Right lung (tissue), 5 donors: Measurements from ENCODE around the gene CAPRIN1. TPM values are rescaled to one million over a fixed set of nuclear protein-coding genes. Genes with fewer than 3 reads are reported as not detected.
"Not testable (repeated sequence)": the region's sequence is repeated elsewhere in the genome, so short reads cannot be mapped to it uniquely, and the experiment has no call there.

Source experiments
- DNase-seq, 2 donors: peaks; one replicate each; pipeline ENCODE4 v3.0.0-alpha.2; 2013
- polyA plus RNA-seq, 5 donors: library from polyadenylated mRNA; unstranded; fragments of 120-200 nt; gene quantifications; one replicate each; pipeline versions ENCODE4 v1.2.1 to v1.2.3, GENCODE V29; 2013; ENCODE audit warnings: inconsistent platforms in 1 of 5, low replicate concordance in 1 of 5; ENCODE audit not compliant: insufficient read length in 5 of 5, insufficient read depth in 1 of 5

The CAPRIN1 gene
- polyA plus RNA-seq, 5 donors: 203 to 287 (median 247) TPM

DNA sequence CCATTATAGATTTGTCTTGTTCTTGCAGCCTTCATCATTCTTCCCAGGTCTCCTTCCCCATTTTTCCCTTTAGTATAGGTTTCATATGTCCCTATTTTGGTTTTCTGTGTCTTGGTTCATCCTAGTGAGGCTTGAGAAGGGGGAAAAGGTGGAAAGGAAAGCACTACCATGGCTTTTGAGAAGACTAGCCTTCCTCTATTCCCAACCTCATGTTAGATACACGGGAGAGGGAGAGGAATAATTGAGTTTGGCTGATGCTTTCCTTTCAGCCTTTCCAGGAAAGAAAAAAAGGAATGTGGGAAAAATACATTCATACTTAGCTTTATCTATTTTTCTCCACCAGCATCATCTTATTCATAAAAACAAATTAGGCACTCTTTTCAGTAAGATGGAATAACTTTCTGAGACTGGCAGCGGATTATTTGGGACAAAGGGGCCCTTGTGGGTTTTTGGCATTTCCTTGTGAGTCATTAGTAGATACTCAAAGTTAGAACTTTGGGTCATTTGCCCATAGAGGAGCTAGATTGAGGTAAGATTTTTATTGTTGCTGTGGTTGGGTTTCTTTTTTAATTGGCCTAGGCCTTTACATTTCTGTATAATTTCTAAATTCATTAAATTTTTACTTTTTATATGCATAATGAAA is 23.8 kb downstream of the CAPRIN1 start:
- no peak for DNase-seq

DNA sequence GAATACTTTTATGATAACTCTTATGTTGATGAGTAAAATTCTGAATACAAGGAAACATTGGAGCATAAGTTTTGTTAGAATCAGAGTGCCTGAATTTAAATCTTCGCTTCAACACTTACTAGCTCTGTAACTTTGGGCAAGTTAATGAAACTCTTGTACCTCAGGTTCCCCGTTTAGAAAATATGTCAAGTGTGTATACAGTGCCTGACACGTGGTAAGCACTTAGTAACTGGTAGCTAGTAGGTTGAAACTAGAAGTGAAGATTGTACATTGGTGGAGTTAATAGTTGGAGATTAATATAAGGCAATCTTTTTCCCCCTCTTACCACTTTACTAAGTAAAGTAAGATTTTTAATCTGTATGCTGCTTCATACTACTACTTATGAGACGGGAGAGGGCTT is 29.1 kb downstream of the CAPRIN1 start:
- no peak for DNase-seq

DNA sequence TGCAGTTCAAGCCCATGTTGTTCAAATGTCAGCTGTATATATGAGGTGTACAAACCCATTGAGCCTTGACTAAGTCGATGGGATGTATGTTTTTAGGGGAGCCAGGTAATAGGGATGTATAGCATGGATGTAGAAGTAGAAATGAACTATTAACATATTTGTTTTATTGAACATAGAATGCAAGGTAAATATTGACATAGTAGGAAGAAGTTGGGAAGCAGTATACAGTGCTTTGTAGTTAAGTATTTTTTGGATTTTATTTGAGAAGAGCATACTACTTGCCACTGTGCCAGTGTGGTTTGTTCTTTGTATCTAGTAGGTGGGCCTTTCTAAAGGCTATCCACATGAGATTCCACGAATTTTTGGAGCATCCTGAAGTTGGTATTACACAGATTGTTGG is 33.1 kb downstream of the CAPRIN1 start:
- no peak for DNase-seq

DNA sequence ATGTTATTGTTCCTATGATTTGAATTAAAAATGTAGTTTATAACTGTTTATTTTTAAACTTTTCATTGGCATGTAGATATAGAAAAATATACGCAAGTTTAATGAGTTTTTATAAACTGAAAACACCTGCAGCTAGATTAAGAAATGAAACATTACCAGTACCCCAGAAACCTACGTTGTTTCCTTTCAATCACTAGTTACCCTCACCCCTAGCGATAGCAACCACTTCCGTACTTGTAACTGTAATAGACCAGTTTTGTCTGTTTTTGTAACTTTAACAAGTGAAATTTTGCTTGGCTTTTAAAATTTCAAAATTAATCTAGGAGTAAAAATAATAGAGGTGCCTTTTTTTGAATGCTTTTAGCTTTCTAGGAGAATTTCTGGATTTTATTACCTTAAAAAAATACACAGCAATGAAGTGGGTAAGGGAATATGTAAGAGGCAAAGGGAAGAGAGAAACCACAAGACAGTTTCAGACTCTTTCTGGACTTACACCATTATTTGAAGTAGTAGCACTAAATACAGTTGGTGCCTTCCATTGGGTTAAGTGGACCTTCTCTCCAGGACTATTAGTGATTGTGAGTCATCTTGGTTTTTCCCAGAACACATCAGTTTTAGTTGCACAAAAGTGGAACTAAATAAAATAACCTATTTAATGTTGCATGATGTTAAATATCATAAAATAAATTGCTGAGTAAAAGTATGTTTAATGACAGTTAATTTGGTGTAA is 35.2 kb downstream of the CAPRIN1 start:
- no peak for DNase-seq

DNA sequence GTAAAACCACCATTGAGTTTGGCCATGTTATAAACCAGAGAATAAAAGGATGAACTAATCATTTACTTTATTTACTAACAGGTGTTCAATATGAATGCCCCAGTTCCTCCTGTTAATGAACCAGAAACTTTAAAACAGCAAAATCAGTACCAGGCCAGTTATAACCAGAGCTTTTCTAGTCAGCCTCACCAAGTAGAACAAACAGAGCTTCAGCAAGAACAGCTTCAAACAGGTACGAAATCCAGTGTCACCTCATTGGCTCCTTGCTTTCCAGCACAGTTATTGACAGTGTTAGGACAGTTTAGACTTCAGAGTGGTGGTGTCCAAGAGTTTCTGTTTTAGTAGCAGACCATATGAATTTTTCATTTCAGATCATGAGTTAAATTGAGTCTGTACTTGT is 40.3 kb downstream of the CAPRIN1 start:
- no peak for DNase-seq

DNA sequence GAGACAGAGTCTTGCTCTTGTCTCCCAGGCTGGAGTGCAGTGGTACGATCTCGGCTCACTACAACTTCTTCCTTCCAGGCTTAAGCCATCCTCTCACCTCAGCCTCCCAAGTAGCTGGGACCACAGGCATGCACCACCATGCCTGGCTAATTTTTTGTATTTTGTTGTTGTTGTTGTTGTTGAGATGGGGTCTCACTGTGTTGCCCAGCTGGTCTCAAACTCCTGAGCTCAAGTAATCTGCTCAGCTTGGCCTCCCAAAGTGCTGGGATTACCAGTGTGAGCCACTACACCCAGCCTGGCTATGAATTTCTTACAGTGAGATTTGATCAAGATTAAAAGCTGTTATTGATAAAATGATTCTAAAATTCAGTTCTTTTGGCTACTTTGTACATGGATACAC is 43.4 kb downstream of the CAPRIN1 start:
- not testable (repeated sequence) for DNase-seq

DNA sequence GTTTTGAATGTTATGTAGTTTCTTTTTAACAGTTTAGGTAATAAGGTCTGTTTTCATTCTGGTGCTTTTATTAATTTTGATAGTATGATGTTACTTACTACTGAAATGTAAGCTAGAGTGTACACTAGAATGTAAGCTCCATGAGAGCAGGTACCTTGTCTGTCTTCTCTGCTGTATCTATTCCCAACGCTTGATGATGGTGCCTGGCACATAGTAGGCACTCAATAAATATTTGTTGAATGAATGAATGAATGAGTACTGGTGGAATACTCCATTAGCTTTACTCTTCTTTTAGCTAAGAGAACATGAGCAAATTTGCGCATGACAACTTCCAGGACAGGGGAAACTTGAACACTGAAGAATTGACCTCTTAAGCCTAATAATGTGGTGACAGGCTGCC is 47.3 kb downstream of the CAPRIN1 start:
- no peak for DNase-seq

DNA sequence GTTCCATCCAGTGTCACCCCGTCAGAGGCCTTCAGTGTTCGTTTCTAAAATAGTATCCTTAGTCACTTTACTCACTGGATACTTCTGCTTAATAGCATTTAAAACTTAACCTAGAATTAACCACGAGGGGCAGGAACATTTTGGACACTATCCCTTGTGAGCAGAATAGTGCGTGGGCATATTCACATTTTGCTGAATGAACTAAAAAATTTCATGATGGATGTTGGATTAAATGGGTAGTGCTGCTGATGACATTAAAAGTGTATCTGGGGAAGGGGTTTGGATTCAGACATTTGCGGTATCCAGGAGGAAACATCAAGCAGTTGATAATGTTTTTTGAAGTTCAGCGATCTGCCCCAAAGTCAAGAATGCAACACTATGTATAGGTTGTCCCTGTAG is 53.1 kb downstream of the CAPRIN1 start:
- no peak for DNase-seq

DNA sequence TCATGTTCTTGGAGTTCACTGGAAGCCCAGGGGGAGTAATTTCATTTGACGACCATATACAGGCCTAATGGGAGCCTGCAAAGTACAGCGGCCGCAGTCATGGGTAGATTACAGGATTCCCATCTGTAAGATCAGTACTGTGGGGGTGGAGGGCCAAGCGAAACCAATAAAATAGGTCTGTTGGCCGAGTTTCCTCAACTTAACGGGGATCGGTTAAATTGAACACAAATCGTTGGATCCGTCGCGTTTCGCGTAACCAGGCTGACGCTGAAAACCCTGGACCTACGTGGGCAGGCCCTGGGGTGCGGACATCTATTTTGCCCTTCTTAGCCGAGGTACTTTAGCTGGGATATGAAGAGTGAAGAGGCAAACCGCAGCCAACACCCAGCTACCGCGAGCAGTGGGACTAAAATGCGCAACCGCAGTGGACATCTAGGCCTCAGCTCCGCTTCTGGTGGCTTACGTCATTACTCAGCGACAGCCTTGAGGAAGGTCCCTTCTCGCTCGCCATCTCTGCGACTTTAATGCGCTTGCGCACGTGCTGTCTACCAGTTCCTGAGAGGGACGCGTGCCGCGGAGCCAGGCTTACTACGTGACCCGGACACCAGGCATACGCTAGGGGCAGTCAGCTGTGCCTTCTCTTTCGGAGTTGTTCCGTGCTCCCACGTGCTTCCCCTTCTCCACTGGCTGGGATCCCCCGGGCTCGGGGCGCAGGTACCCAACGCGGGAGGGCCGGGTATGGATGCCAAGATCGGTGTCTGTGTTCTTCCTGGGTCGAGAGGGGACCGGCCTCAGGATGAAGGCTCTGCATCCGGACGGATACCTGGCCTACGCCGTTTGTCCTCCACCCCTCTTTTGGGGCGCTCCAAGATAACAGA is 53.8 kb downstream of the CAPRIN1 start, which contains the start of gene NAT10:
Gene NAT10, plus strand, starts transcription at position 551 of the 878 bp plus-strand sequence. CDS start 2,597 bp downstream, outside the sequence.
- peak; percentile 97 to 98 for DNase-seq

DNA sequence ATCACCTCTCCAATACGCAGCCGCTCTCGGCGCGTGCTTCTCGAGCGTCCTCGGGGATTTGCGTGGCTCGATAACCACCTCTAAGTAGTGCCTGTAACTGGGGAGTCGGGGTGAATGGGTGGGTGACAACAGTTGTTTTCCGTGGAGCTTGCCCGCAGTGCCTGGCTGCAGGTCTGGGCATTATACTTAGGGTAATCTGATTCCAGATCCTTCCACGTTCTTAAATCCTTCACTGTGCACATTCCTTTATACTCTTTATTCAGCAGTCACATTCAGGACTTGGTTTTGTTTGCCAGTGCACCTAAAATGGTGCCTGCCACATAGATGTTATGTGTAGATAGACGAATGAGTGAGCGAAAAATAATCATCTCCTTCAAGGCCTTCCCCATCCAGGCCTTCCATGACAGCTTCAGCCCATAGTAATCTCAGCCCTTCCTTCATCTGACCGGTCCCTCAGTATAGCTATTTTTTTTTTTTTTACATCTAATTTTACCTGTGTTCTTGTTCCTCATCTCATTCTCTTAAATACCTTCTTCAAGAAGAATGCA is 54.5 kb downstream of the CAPRIN1 start:
- peak in 1 of 2 donors; percentile 8 for DNase-seq

DNA sequence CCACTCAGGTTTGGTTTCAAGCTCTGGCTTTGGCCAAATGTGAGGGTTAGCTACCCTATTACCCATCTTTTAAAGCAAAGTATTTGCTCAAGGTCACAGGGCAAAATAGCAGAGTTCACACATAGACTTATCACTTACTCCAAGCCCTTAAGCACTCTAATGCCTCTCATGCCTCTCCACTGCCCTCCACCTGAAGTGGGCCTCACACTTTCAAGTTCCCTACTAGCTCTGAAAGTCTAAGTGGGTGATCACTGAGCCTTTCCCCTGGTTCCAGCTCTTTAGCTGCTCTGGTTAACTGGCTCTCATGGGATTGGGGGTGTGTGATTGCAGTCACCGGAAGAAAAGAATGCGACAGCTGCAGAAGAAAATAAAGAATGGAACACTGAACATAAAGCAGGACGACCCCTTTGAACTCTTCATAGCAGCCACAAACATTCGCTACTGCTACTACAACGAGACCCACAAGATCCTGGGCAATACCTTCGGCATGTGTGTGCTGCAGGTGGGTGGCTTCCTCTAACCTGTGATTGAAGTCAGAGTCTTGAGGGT is 60.3 kb downstream of the CAPRIN1 start:
- DNase-seq: peak in 1 of 2 donors; percentile 9

DNA sequence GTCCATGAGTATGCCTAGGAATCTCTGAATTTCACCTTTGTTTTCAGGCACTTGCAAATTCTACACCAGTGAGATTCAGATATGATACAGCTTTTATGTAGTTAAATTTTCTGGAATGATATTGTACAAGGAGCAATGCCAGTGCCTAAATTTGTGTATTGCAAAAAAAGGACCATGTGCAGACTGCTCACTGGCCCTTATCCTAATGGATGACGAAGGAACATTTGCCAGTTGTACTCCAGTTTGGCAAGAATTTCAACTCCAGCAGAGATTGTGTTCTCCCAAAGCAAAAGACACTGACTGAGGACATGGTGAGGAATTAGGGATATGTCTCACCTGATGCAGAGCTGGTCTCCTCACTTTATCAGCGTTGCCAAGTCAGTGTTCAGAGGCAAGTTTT is 62.5 kb downstream of the CAPRIN1 start:
- no peak for DNase-seq

DNA sequence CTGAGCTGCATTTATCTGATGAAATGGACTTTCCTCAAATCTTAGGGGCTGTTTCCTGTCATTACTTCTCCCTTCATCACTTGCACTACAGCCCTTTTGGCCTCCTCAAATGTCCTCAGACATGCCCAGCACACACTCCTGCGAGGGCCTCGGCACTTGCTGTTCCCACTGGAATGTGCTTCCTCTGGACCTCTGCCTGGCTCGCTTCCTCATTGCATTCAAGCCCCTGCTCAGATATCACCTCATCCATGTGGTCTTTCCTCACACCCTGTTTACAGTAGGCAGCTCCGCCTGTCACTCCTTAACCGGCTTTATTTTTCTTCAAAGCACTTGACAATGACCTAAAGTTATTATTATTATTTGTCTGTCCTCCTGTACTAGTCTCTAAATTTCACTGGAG is 62.9 kb downstream of the CAPRIN1 start:
- no peak for DNase-seq

DNA sequence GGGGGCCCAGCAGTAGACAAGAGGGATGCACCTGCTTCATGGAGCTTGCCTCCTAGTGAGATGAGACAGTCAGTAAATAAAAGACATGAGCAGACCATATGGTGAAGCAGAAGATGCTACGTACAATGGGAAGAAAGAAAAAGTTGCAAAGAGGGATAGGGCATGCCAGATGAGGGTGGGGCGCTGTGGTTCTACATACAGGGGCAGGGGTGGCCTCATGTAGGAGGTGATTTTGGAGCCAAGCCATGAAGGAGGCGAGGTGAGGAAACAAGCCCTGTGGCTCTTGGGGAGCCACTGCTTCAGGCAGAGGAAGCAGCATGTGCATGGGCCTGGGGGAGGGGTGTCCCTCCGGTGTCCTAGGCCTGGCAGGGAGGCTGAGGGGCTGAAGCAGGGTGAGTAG is 69.1 kb downstream of the CAPRIN1 start:
- DNase-seq: no peak

DNA sequence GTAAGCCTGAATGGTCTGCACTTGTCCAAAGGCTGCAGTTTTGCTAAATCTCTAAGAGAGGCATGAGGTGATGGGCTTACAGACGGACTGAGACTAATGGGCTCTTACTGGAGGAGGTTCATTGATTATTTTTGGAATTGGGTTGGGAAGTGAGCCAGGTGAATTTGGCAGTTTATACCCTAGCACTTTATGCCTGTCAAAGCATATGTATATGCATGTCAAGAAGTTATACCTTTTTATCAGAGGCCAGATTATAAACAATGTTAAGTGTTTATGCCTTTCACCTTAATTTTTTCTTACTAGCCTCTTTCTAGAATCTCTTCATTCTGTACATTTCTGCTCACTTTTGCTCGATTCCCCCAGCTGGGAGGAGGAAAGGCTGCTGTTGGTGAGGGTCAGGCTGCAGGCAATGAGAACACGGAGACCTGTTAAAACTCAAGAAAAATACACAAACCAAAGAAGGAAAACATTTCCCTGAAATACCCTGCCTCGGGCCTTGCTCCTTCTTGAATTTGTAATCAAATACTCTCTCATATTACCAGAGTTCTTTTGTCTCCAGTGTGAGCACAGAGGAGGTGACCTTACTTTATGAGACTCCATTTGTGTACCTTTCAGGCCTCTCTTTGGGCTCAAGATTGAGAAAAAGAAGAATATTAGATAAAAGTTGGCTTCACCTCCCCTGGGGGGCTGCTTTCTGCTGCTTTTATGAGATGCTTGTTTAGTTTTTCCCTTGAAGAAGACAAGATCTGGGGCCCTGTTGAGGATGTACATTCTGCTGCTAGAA is 73.5 kb downstream of the CAPRIN1 start:
- no peak for DNase-seq

DNA sequence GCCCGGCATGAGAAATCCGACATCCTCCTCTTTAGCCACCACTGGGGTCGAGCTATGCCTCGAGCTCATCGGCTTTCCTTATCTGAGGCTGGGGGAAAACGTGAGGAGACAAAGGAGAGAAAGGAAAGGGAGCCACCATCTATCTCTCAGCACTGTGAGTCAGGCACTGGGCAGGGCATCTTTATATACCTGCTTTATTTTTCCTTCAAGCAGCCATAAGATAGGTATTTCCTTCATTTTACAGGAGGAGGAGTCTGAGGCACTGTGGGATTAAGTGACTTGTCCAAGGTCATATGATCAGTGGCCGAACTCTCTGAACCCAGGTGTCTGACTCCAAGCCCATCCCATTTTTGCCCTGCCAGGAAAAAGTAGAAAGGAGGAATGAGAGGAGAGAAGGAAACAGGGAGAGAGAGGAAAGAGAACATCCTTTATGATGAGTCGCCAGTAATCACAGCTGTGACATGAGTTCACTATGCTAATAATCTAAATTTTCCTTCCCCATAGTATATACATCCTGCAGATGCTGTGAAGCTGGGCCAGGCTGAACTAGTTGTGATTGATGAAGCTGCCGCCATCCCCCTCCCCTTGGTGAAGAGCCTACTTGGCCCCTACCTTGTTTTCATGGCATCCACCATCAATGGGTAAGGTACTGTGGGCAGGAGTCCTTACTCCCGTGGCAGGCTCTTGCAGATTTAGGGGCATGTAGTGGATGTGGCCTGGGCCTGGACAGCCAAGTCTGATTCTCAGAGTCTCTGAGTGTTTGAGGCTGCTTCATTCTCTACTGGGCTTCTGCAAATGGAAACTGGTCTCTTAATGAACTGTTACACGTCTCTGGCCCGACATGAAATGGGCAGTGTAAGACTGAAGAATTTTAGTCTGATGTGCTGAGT is 75.7 kb downstream of the CAPRIN1 start:
- DNase-seq: no peak

DNA sequence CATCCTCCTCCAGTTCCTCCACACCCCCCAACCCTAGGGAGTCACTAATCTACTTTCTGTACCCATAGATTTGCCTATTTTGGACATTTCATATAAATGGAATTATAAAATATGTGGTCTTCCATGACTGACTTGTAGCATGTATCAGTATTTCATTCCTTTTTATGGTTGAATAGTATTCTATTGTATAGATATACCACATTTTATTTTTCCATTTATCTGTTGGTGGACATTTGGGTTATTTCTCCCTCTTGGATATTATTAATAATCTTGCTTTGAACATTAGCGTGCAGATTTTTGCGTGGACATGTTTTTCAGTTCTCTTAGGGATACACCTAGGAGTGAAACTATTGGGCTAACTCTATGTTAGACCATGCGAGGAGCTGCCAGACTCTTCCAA is 77.3 kb downstream of the CAPRIN1 start:
- no peak for DNase-seq

DNA sequence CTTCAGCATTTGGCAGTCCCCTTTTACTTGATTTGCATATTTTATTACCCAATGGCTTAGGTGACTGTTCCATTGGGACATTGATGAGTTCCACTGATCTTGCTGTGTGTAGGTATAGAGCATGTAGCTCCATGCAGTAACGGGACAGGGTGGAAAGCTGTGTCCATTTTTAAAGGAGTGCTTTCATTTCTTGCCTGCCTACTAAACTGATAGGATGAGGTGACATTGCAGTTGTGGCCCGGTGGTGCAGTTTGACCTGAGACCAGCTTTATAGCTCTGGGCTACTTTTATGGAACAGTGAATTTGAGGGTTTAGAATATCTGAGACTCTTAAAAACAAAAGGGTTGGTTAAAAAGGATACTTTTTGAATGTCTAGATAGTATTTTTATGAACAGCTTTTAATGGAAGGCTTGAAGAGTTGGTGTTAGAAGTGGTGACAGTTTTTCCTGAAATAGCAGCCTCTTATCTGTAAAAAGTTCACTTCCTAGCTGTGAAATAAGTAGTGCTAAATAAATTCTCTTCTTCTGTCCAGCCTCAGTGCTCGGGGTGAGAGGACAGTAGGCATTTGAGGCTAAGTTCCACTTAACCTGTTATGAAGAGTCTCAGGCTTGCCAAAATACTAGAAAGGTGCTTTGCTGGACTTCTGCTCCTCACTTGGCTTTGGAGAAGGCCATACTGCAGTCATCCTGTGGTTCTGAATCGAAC is 80.9 kb downstream of the CAPRIN1 start:
- no peak for DNase-seq

DNA sequence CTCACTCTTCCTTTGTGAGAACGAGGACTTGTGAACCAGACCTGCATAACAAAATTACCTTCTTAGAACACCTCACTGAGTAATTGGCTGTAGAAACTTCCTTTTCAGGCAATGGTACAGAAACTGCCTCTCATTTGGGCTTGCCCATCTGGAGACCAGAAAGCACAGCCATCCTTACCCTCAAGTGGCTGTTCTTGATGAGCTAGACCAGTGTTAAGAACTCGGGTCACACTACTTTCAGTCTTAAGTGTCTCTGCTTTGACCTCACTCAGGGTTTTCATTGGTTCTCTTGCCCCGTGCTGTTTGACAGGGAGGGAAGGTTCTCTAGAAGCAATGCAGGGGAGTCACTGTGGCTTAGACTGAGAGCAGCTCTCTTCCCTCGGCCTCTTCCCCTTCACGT is 83.2 kb downstream of the CAPRIN1 start:
- no peak for DNase-seq
